ENCODE measurements around the gene FBXO8. TPM values are rescaled to one million over a fixed set of nuclear protein-coding genes. Genes with fewer than 3 reads are reported as not detected.

FBXO8 gene
- polyA plus RNA-seq, 1 of the 3 experiments (the other 2 are of a cell fraction) = 16.0 TPM

- Histone ChIP-seq H3K4me3 (ENCODE audit: low read depth in 2 of 2, low read length in 1 of 2) (peak overlapping the region; percentile 50 to 62; a peak in 3 of 4 replicates), H3K4me2 (peak overlapping the region; percentile 96), H2AFZ (ENCODE audit: low read depth) (peak overlapping the region; percentile 88; the same call in 1 of the 2 replicates)
Observed at GRCh38 chr4:174216799-174217272, 66.6 kb downstream of the FBXO8 start.

More at GRCh38 chr4:174216799-174217272, 66.6 kb downstream of the FBXO8 start:
- Histone ChIP-seq H3K4me1 (ENCODE audit: control insufficient read depth in 1 of 2, insufficient read depth in 2 of 2, low read depth in 1 of 2, low read length in 1 of 2) (peaks cover 15 to 28% of the 10 kb centered on the region in 2 experiments; a peak in 3 of 4 replicates), H3K9me3 (no peaks in the 10 kb centered on the region), H3F3A (replicated peaks; ENCODE audit: insufficient read depth) (peaks cover 8% of the 10 kb centered on the region), H3K79me2 (ENCODE audit: insufficient read depth) (no peaks in the 10 kb centered on the region), H3K27me3 (ENCODE audit: insufficient read depth) (no peaks in the 10 kb centered on the region), H3K9ac (no peak overlapping the region; the same call in 1 of the 2 replicates), H4K20me1 (ENCODE audit: insufficient read depth) (no peaks in the 10 kb centered on the region), H3K27ac (ENCODE audit: low read depth in 2 of 2, low read length in 1 of 2) (peak overlapping the region in 1 of 2 experiments; percentile 92; a peak in 2 of 4 replicates), H3K9me2 (no peaks in the 10 kb centered on the region), H3K36me3 (replicated peaks in 1 of 2; ENCODE audit: control insufficient read depth in 1 of 2, insufficient read depth in 2 of 2, low read length in 1 of 2) (no peaks in the 10 kb centered on the region)
- no peak for DNase-seq
- WGBS (ENCODE audit: low lambda C conversion rate) = 80% methylated on average over 13 of the region's 15 CpGs
- TF ChIP-seq POLR2AphosphoS5 (IDR thresholded peaks at IDR 0.05; ENCODE audit: low read depth, low read length) (no peak), EZH2phosphoT487 (IDR thresholded peaks at IDR 0.05; ENCODE audit: borderline replicate concordance, low read depth) (no peak), TAF1 (IDR thresholded peaks at IDR 0.05; ENCODE audit: borderline replicate concordance, low read depth, low read length) (no peak), MAX (IDR thresholded peaks at IDR 0.05; ENCODE audit: low read depth) (no peak), FOXJ3 (CRISPR knock-in tag; IDR thresholded peaks at IDR 0.05) (no peak), SIN3A (IDR thresholded peaks at IDR 0.05; ENCODE audit: borderline replicate concordance, low read depth, low read length) (no peak), FOSL2 (IDR thresholded peaks at IDR 0.05; ENCODE audit: borderline replicate concordance, low read depth) (no peak), CTCF (IDR thresholded peaks at IDR 0.05) (no peak), JUND (IDR thresholded peaks at IDR 0.05) (no peak), TEAD4 (IDR thresholded peaks at IDR 0.05; ENCODE audit: borderline replicate concordance, insufficient read depth) (no peak), RAD21 (IDR thresholded peaks at IDR 0.05; ENCODE audit: low read length) (no peak), RFX5 (IDR thresholded peaks at IDR 0.05; ENCODE audit: low read length) (no peak), MXI1 (IDR thresholded peaks at IDR 0.05; ENCODE audit: low read depth, low read length) (no peak), RXRA (IDR thresholded peaks at IDR 0.05; ENCODE audit: borderline replicate concordance, low read depth) (no peak), ELF1 (IDR thresholded peaks at IDR 0.05) (no peak), GABPA (IDR thresholded peaks at IDR 0.05; ENCODE audit: low read depth) (no peak), GATA2 (CRISPR knock-in tag; IDR thresholded peaks at IDR 0.05) (no peak; the same call in 1 of the 2 replicates), USF2 (IDR thresholded peaks at IDR 0.05; ENCODE audit: borderline replicate concordance, low read depth, low read length) (no peak)
- ChIA-PET CTCF (interaction anchor here (0.9 to 3.8 kb wide), 11 partner anchors 11 to 202 kb away, joined by 3 to 25 read pairs (median 5); no protein-coding TSS in a partner anchor), POLR2A (interaction anchor here (0.6 to 4.0 kb wide), 32 partner anchors 9 to 697 kb away, joined by 3 to 67 read pairs (median 4); partner anchors contain the start of genes CEP44, FBXO8 and HAND2)
